HUDEP-2 (cell line): Measurements from ENCODE around the gene PIGH.

Source experiments
- DNase-seq, 76 experiments: peaks; one replicate each; lab custom pipeline; 2025; ENCODE audit not compliant: unreplicated experiment in 76 of 76; lab: John Stamatoyannopoulos, UW

The PIGH gene

DNA sequence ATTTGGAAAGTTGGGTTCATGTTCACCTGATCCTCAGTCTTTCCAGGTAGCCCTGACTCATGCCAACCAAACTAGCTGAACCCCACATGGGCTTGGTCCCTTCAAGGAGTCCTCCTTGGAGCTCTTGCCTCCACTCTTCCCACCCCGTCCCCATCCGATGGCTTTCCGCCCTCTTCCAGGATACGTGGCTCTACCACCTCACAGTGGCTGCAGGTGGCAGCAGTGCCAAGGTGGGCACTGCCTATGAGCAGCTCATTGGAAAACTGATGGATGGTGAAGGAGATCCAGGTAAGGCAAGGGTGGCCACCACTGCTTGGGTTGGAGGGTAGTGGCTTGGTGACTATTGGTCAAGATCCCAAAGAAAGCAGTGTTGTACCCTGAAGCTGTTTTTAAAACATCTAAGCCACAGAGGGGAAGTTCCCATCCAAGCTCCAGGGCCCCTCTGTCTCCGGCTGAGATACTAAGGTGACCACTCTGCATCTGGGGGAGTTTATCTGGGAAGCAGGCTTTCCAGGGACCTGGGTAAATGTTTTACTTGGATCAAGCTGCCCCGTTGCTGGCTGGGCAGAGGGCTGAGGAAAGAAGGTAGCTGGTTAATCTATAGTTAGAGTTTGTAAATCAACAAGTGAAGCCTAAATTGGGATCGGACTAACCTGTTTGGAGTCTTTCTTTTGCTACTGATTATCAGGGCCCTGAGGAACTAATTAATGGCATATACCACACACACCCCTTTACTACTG lies 23.7 kb downstream of the PIGH start:
- no peak for DNase-seq

GRCh38 chr14:67575684-67576083 lies 24.4 kb downstream of the PIGH start:
- no peak for DNase-seq

- DNase-seq, result no peak
Measured at GRCh38 chr14:67574806-67575205, 25.3 kb downstream of the PIGH start.

GRCh38 chr14:67574156-67574555 lies 25.9 kb downstream of the PIGH start:
- DNase-seq, result no peak

DNA sequence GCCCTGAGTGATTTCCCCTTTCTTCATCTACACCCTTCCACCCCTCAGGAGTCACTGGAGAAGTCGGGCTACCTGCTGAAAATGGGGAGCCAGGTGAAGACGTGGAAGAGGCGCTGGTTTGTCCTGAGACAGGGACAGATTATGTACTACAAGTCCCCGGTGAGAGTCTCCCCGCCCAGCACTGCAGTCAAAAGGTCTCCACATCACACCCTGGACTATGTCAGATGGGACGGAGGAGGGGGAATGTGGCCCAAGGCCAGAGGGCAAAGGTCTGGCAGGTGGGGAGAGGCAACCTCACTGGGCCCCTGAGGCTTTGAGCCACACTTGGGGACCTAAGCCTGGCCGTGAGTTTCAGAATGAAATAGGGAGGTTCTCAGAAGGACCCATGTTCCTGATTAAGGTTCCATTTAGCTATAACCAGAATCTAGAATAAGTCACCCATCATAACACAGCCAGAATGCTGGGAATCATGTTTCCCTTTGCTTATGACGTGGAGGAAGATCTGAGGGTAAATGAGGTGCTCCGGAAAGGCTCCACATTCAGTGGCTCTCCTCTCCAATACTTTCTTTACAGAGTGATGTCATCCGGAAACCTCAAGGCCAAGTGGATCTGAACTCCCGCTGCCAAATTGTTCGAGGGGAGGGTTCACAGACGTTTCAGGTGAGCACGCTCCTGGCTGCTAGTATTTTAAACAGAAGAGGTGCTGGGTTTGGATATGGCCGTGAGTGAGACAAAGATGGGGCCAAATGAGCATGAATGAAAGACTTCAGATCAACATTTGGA lies 26.6 kb downstream of the PIGH start:
- DNase-seq, result no peak

DNA sequence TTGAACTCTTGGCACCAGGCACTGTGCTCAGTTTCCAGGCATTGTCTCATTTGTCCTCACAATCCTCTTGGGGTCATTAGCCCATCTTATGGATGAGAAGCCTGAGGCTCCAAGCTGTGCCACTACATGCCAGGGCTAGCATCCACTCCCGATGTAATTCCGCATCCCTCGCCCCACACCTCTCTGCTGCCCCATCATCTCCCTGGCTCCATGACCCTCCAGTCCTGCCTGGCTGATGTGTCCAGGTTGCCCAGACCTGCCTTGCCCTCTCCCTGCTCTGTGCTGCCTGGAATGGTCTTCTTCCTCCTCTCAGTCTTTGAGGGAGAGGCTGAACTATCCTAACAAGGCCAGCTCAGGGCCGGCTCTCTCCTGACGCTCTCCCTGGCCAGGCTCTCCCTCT lies 27.5 kb downstream of the PIGH start:
- no peak for DNase-seq

- DNase-seq, result no peak
Measured at GRCh38 chr14:67571991-67572323, 28.1 kb downstream of the PIGH start.

DNA sequence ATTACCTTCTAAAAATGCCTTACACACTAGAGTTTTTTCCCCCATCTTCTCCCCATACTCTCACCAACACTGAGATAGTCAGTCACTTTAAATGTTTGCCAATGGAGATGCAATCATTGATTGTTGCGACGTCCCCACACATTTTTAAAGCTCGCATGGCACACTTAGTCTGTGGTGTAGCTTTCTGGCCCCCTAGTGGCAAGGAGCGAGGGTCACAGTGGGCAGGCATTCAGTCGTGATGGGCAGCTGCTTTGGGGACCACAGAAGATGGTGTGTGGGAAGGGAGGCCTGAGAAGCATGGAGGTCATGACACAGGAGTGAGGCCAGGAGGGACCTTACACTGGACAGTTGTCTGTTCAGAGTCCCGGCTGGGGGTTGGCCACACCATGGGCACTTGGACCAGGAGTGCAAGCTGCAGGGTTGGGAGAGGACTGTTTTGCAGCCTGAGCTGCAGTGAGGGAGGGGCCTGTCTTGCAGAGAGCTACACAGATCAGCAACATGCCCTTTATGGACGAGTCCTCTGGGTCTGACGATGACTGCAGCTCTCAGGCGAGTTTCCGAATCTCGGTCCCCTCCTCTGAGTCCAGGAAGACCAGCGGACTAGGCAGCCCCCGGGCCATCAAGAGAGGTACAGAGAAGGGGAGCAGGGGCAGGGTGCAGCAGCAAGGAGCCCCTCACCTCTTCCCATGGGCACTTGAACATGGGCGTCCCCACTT lies 28.6 kb downstream of the PIGH start:
- DNase-seq, result peak in 59 of 76 experiments; percentile 5 to 71 (median 35)

GRCh38 chr14:67570453-67570852 lies 29.6 kb downstream of the PIGH start:
- DNase-seq, result no peak

DNA sequence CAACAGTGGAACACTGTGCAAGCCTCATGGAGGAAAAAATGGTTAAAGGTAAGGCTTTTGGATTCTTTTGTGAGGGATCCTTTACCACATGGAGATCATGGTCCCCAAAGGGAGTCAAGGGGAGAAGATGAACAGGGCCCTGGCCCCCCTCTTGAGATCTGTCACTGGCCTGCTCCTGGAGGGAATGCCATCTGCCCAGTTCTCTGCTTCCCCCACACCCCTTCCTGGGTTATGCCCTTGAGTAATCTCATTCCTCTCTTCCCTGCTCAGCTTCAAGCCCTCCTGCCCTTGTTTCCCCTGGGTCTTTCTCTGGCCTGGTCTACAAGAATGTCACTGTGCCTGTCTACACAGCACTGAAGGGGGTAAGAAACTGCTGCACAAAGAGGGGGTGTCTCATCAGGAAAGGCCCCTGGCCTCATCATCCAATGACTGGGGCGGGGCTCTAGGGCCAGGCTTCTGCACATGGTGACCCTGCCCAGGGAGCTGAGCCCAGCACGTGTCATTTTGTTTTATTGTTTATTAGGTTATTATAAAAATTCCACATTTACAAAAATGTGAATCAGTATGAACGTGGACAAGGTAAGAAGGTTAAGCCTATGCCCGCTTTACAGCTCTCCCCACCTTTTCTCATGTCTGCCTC lies 30.3 kb downstream of the PIGH start:
- no peak for DNase-seq

GRCh38 chr14:67569011-67569650 lies 30.9 kb downstream of the PIGH start:
- DNase-seq, result no peak

- DNase-seq, result no peak
Measured at GRCh38 chr14:67567654-67568053, 32.4 kb downstream of the PIGH start.

- no peak for DNase-seq
Measured at GRCh38 chr14:67566908-67567307, 33.2 kb downstream of the PIGH start.

- no peak for DNase-seq
Measured at GRCh38 chr14:67564236-67564635, 35.8 kb downstream of the PIGH start.

DNA sequence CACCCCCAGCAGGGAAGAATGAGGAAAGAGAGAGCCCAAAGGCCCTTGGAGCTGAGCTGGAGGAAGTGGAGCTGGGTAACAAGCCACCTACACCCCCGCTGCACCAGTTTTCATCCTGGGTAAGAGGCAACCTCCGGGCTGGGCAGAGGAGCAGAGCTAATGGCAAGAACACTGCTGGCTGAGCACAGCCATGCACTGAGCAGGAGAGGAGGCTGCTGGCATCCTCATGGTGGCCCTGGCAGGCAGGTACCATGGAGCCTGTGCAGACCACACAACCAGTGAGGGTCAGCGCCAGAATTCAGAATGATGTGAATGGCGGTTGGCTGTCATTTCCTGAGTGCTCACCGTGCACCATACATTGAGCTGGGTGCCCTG lies 37.3 kb downstream of the PIGH start:
- DNase-seq, result no peak

DNA sequence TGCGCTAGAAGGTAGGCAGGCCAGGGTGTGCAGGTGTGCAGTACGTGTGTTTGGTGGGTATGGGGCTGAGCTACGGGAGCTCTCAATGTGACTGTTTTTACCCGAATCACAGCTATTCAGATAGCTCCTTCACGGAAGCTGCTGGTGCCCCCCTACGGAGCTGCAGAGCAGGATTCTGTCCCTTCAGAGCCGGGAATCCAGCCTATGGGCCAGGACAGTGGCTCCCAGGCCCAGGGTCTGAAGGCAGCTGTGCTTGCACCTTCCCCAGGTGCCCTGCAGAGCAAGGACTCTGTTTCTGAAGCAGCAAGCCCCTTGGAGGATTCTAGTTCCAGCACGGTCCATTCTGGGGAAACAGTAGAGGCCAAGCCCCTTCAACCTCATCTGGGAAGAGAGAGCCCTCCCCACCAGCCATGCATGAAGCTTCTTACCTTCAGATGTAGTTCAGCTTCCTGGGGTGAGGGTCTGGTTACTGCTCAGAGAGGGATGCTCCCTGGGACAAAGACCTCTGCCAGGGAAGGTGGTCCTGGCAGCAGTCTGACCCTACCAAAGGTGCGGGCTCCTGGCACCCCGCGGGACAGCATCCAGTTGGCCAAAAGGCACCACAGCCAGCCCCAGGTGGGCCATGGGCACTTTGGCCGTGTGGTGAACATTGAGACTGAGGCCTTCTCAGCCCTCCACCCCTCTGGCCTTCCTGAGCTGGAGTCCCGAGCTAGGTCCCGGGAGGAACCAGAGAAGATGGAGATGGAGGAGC lies 37.9 kb downstream of the PIGH start:
- no peak for DNase-seq

- DNase-seq, result no peak
Measured at GRCh38 chr14:67559639-67560038, 40.4 kb downstream of the PIGH start.

DNA sequence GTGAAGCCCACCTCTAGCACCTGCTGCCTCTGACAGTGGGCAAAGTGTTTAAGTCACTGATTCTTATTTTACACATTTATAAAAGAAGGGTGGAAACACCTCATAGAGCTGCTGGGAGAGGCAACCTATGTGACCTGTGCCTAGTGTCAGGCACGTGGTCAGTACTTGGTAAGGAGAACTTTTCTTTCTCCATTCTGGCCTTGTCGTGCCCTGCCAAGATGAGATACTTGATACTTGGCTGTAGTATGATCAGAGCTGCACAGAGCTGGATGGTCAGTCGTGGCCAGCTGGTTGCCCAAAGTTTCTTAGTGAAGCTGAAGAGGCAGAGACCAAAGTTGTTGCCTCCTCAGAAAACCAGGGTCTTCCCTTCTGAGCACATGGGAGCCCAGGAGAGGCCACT lies 42.4 kb downstream of the PIGH start:
- no peak for DNase-seq

GRCh38 chr14:67557118-67557517 lies 43.0 kb downstream of the PIGH start:
- DNase-seq, result no peak

DNA sequence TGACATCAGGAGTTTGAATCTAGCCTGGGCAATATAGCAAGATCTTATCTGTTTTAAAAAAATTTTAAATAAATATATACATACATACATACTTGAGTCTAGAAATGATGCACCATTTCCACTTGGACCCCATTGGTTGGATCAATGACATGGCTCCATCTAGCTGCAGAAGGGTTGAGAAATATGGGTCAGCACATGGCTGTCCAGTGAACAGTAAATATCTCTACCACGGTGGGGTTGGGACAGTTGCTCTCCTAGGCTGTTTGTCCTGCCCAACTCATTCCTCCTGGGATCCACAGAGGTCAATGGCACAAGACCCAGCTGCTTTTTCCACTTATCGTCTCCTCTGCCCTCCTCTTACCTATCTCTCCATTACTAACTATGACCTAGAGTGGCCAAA lies 43.4 kb downstream of the PIGH start:
- DNase-seq, result no peak
